Aorta (tissue), 5 donors: ENCODE data around the gene THEMIS. TPM values are rescaled to one million over a fixed set of nuclear protein-coding genes. Genes with fewer than 3 reads are reported as not detected.

Source experiments
- ATAC-seq: fragments of 200-7000 bp; cut with Tn5 transposase; one replicate; pipeline ENCODE4 v1.9.1; 2022; ENCODE audit warnings: moderate library complexity; ENCODE audit not compliant: low FRiP score
- DNase-seq, 2 donors: peaks; one replicate each; pipeline ENCODE4 v3.0.0-alpha.2; 2020
- H3K27ac ChIP-seq, 2 donors: one replicate each; pipeline ENCODE4 v1.5.1; 2013; ENCODE audit warnings: low read length in 2 of 2, mild to moderate bottlenecking in 2 of 2, moderate library complexity in 2 of 2, control low read depth in 1 of 2, inconsistent platforms in 1 of 2, low read depth in 1 of 2
- H3K27me3 ChIP-seq, 2 donors: one replicate each; pipeline ENCODE4 v1.6.1; 2013; ENCODE audit warnings: control low read depth in 1 of 2, low read length in 1 of 2, mild to moderate bottlenecking in 1 of 2, moderate library complexity in 1 of 2; ENCODE audit not compliant: insufficient read depth in 2 of 2, control insufficient read depth in 1 of 2
- H3K36me3 ChIP-seq, 2 donors: one replicate each; pipeline ENCODE4 v1.6.1; 2013; ENCODE audit warnings: control low read depth in 1 of 2, low read length in 1 of 2, mild to moderate bottlenecking in 1 of 2; ENCODE audit not compliant: insufficient read depth in 2 of 2, control insufficient read depth in 1 of 2
- H3K4me1 ChIP-seq, 2 donors: one replicate each; pipeline ENCODE4 v1.6.1; 2013; ENCODE audit warnings: low read length in 2 of 2, control low read depth in 1 of 2, mild to moderate bottlenecking in 1 of 2, moderate library complexity in 1 of 2; ENCODE audit not compliant: insufficient read depth in 2 of 2, control insufficient read depth in 1 of 2
- H3K4me3 ChIP-seq, 2 donors: one replicate each; pipeline ENCODE4 v1.5.1; 2013; ENCODE audit warnings: low read length in 2 of 2, control low read depth in 1 of 2, mild to moderate bottlenecking in 1 of 2
- H3K9me3 ChIP-seq: one replicate; pipeline ENCODE4 v1.6.1; 2013; ENCODE audit warnings: mild to moderate bottlenecking, low read length; ENCODE audit not compliant: control insufficient read depth
- WGBS, 2 donors: extraction: QIAGEN DNeasy Blood & Tissue Kit; methylation state at CpG; one replicate each; pipeline ENCODE4 v1.1.7; 2013; 5-methylcytosine and 5-hydroxymethylcytosine counted together
- intact Hi-C, 2 donors: fragments of 100-400 bp; cut with DNase I; formaldehyde crosslinking; loops; one replicate each; pipeline versions ENCODE4 v1.14.2 to v1.15.0; 2022
- polyA plus RNA-seq, 2 donors: library from polyadenylated mRNA; stranded (reverse); fragments of 200-250 nt; gene quantifications; one replicate each; pipeline ENCODE4 v1.2.3, GENCODE V29; 2013
- total RNA-seq, 2 donors: library from RNA; stranded (reverse); fragmentation: NEBNext Ultra II Directional; extraction: Animal tissue kit (Norgen Biotek cat#: 25700); gene quantifications; one replicate each; pipeline ENCODE4 v1.2.1, GENCODE V29; 2021
- donor health status: healthy with polysubstance abuse.
- donor health status: Bipolar disorder and iron deficiency.
- donor health status: DM: no; HTN: no; CAD: no.
- donor health status: DM: no; HTN: no; CAD: no.
- donor health status: DM: yes; HTN: yes; CAD: no.

The THEMIS gene
- total and polyA plus RNA-seq, 4 donors, result 0.63 to 1.7 (median 0.68) TPM; not detected in 1

DNA sequence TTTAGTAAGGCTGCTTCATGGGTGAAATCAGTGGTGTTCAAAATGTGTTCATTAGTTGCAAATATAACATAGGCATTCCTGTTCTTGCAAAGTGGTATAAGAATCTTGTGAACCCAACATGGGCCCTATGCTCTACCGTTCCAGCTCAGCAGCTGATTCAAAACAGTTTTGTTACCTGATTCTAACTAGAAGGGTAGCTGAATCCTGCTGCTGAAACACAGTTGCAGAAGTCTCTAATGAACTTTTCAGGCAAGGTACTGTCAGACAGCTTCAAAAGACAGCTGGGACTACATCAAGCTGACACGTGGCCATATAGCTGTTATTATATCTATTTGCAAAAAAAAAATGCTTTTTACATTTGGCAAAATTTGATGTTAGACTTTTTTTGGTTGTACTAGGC is 22.7 kb downstream of the THEMIS start:
- no peaks in the 10 kb centered on the region for H3K27me3 ChIP-seq
- no peaks in the 10 kb centered on the region for H3K36me3 ChIP-seq
- intact Hi-C loops, result no loop called here
- H3K9me3 ChIP-seq, result no peaks in the 10 kb centered on the region
- H3K4me3 ChIP-seq, result no peak overlapping the region
- no peaks in the 10 kb centered on the region for H3K4me1 ChIP-seq
- ATAC-seq (no peak), DNase-seq (no peak)
- no peak overlapping the region for H3K27ac ChIP-seq
- 74 to 76% methylated on average over 2 of the region's 2 CpGs for WGBS, 2 donors

DNA sequence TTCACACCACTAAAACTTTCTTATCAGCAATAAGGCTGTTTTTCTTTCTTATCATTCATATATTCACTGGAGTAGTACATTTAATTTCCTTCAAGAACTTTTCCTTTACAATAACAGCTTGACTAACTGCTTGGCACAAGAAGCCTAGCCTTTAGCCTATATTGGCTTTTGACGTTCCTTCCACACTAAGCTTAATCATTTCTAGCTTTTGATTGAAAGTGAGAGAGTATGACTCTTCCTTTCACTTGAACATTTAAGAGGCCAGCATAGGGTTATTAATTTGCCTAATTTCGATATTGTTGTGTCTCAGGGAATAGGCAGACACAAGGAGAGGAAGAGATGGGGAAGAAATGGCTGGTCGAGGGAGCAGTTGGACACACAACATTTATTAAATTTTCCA is 23.6 kb downstream of the THEMIS start:
- intact Hi-C loops, result no loop called here
- Histone ChIP-seq H3K4me3 (no peak overlapping the region), H3K4me1 (no peaks in the 10 kb centered on the region), H3K9me3 (no peaks in the 10 kb centered on the region), H3K36me3 (no peaks in the 10 kb centered on the region), H3K27ac (no peak overlapping the region), H3K27me3 (no peaks in the 10 kb centered on the region)
- DNase-seq, result no peak
- 59 to 66% methylated on average over 3 of the region's 3 CpGs for WGBS, 2 donors
- ATAC-seq, result no peak

DNA sequence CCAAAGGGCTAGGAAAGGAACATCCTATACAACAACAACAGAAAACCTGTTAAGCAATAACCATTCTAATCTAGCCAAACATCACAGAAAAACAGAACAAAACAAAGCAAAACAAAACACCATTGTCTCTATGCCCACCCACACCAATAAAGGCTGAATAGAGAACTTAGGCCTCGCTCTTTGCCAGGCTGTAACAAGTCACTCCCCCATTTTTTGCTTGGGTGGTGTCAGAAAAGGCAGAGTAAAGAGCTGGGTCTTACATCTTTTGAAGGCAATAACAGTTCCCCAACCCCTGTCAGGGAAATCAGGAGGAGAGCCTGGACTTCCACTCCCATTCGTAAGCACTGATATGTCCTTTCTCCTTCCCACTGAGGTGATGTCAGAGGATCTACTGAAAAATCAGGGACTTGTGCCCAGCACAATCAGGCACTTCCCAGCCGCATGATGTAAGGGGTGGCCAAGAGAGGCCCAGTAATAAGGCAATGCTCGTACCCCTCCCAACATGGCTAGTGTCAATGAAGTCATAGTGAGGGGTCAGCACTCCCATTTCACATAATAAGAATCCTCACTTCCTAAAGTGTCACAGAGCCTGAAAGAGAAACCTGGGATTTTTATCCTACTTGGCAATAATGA is 31.0 kb downstream of the THEMIS start:
- H3K27me3 ChIP-seq, result no peaks in the 10 kb centered on the region
- H3K9me3 ChIP-seq, result no peaks in the 10 kb centered on the region
- ATAC-seq (no peak), DNase-seq (no peak)
- 80 to 87% methylated on average over 4 of the region's 4 CpGs for WGBS, 2 donors
- H3K4me3 ChIP-seq, result no peak overlapping the region
- H3K36me3 ChIP-seq, result no peaks in the 10 kb centered on the region
- no peak overlapping the region for H3K27ac ChIP-seq
- intact Hi-C loops, result no loop called here
- no peaks in the 10 kb centered on the region for H3K4me1 ChIP-seq

DNA sequence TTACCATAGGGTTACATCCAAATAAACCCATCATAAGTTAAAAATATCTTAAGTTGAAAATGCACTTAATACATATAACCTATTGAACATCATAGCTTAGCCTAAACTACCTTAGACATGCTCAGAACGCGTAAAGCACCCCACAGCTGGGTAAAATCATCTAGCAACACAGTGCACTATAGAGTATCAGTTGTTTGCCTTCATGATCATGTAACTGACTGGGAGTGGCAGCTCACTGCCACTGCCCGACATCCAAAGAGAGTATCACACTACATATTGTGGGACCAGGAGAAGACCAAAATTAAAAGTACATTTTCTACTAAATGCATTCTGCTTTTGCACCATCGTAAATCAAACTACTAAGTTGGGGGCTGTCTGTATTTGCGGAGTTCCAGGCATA is 31.7 kb downstream of the THEMIS start:
- 83 to 87% methylated on average over 5 of the region's 5 CpGs for WGBS, 2 donors
- Histone ChIP-seq H3K9me3 (no peaks in the 10 kb centered on the region), H3K36me3 (no peaks in the 10 kb centered on the region), H3K27me3 (no peaks in the 10 kb centered on the region), H3K4me3 (no peak overlapping the region), H3K4me1 (no peaks in the 10 kb centered on the region), H3K27ac (no peak overlapping the region)
- ATAC-seq (no peak), DNase-seq (no peak)
- intact Hi-C loops, result no loop called here

DNA sequence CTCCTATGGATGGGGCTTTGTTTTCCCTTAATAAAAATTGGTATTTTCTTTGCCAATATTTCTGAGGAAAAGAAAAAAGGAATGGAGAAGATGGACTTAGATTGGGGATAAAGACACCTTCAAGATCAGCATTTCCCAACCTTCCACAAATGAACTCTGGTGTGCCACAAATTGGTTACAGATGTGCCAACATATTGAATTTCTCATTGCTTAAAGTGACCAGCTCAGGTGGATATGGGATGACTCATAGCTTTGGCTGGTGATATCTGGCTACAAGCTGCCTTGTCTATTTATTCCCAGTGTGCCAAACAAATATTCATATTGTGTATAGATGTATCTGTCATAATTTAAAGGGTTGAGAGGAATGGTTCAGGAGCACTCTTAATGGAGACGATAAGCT is 32.5 kb downstream of the THEMIS start:
- intact Hi-C loops, result no loop called here
- no peak for ATAC-seq
- no peaks in the 10 kb centered on the region for H3K27me3 ChIP-seq
- H3K4me1 ChIP-seq, result no peaks in the 10 kb centered on the region
- whole genome bisulfite sequencing, 2 donors, result 85 to 89% methylated on average over 1 of the region's 1 CpG
- no peaks in the 10 kb centered on the region for H3K9me3 ChIP-seq
- H3K4me3 ChIP-seq, result no peak overlapping the region
- no peaks in the 10 kb centered on the region for H3K36me3 ChIP-seq
- no peak for DNase-seq
- no peak overlapping the region for H3K27ac ChIP-seq

DNA sequence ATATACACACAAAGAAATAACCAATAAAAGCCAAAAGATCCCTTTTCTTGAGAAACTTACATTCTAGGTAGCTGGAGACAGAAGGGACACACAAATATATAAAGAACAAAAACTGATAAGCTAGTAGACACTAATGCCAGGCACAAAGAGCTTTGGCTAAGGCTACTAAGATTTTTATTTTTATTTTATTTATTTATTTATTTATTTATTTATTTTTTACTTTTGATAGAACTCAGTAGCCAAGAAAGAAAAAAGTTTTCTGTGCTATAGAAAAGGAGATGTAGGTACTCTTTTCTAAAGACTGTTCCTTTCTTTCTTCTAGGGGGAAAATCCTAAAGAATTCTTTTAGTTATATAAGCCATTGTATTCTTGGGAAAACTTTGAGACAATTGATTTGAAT is 34.1 kb downstream of the THEMIS start:
- H3K9me3 ChIP-seq, result no peaks in the 10 kb centered on the region
- no peak for DNase-seq
- no peaks in the 10 kb centered on the region for H3K4me1 ChIP-seq
- no peak for ATAC-seq
- no peak overlapping the region for H3K27ac ChIP-seq
- no peak overlapping the region for H3K4me3 ChIP-seq
- H3K27me3 ChIP-seq, result no peaks in the 10 kb centered on the region
- no peaks in the 10 kb centered on the region for H3K36me3 ChIP-seq
- intact Hi-C loops, result no loop called here

DNA sequence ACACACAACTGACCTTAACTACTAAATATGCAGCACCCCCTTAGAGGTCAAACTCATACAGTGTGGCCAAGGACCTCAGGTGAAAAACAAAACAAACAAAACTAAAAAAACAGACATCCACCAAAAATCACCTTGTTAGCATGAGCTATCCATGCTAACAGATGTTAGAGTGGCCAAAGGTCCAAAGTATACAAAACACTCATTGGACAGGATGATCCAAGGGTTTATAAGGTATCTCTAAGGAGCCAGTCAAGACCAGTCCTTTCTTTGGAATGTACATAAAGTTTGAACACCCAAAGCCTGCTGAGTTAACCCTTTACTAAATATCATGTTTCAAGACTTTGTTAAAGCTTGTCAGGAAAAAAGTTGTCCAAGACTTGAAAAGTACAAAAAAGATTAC is 35.8 kb downstream of the THEMIS start:
- Histone ChIP-seq H3K27me3 (no peaks in the 10 kb centered on the region), H3K27ac (no peak overlapping the region), H3K4me3 (no peak overlapping the region), H3K4me1 (no peaks in the 10 kb centered on the region), H3K36me3 (no peaks in the 10 kb centered on the region), H3K9me3 (no peaks in the 10 kb centered on the region)
- intact Hi-C loops, result no loop called here
- ATAC-seq (no peak), DNase-seq (no peak)

DNA sequence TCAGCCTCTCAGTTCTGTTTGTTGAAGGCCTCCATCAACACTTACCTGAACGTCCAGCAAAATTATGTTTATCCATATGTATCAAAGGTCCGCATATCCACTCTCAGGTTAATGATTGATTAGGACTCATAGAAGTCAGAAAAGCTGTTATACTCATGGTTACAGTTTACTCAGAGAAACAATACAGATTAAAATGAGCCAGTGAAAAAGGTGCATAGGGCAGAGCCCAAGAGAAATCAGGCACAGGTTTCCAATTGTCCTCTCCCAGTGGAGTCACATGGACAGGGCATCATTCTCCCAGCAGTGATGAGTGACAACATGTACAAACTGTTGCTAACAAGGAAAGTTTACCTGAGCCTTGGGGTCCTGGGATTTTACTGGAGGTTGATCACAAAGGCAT is 36.2 kb downstream of the THEMIS start:
- Histone ChIP-seq H3K36me3 (no peaks in the 10 kb centered on the region), H3K27ac (no peak overlapping the region), H3K9me3 (no peaks in the 10 kb centered on the region), H3K27me3 (no peaks in the 10 kb centered on the region), H3K4me3 (no peak overlapping the region), H3K4me1 (no peaks in the 10 kb centered on the region)
- no peak for ATAC-seq
- 58 to 63% methylated on average over 2 of the region's 2 CpGs for WGBS, 2 donors
- DNase-seq, result no peak
- intact Hi-C loops, result no loop called here

DNA sequence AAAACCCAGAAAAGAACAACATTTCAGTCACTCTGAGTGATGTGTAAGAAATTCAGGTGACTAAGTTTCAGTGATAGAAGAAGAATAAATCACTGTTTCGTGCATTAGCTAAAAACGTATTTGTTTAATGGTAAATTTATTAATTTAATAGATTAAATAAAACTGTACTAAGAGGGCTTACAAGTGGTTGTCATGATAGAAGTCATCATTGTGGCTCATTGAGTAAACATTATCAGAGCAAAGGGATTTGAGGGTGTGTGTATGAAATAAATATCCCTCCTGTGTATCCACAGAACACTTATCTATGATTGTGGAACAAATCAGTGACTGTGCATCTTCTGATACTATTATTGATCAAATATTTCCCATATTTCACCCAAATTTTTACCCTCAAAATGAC is 40.1 kb downstream of the THEMIS start:
- H3K4me1 ChIP-seq, result no peaks in the 10 kb centered on the region
- DNase-seq (no peak), ATAC-seq (no peak)
- H3K36me3 ChIP-seq, result no peaks in the 10 kb centered on the region
- intact Hi-C loops, result no loop called here
- no peak overlapping the region for H3K27ac ChIP-seq
- no peak overlapping the region for H3K4me3 ChIP-seq
- H3K27me3 ChIP-seq, result no peaks in the 10 kb centered on the region
- H3K9me3 ChIP-seq, result no peaks in the 10 kb centered on the region
- 87 to 88% methylated on average over 2 of the region's 2 CpGs for WGBS, 2 donors
